Naive B cell (primary cell): ENCODE measurements around the gene DPP10. TPM values are rescaled to one million over a fixed set of nuclear protein-coding genes. Genes with fewer than 3 reads are reported as not detected.

ENCODE experiments used
- ATAC-seq, 2 donors: fragments of 150-1000 bp; cut with Tn5 transposase; 2 replicates each; pipeline ENCODE4 v1.10.0; 2021; ENCODE audit warnings: low read depth in 2 of 2, mild to moderate bottlenecking in 2 of 2, moderate library complexity in 2 of 2
- DNase-seq: peaks from one replicate; pipeline ENCODE4 v3.0.0; 2022
- H3K27ac Mint-ChIP-seq, 6 donors: one replicate each; pipeline ENCODE4 v1.8.0; 2020 to 2022; ENCODE audit warnings: mild to moderate bottlenecking in 6 of 6, mixed read lengths in 6 of 6, moderate library complexity in 5 of 6, inconsistent platforms in 2 of 6
- H3K27me3 Mint-ChIP-seq, 3 donors: one replicate each; pipeline ENCODE4 v1.8.0; 2021 to 2022; ENCODE audit warnings: mixed read lengths in 3 of 3, mild to moderate bottlenecking in 1 of 3
- H3K36me3 Mint-ChIP-seq, 2 donors: one replicate each; pipeline ENCODE4 v1.8.0; 2020 to 2022; ENCODE audit warnings: mixed read lengths in 2 of 2, inconsistent platforms in 1 of 2, mild to moderate bottlenecking in 1 of 2
- H3K4me1 Mint-ChIP-seq, 3 donors: one replicate each; pipeline ENCODE4 v1.8.0; 2020 to 2022; ENCODE audit warnings: mixed read lengths in 3 of 3, inconsistent platforms in 1 of 3, mild to moderate bottlenecking in 1 of 3, moderate library complexity in 1 of 3
- H3K4me3 Mint-ChIP-seq, 8 donors: one replicate each; pipeline ENCODE4 v1.8.0; 2020 to 2022; ENCODE audit warnings: mild to moderate bottlenecking in 8 of 8, mixed read lengths in 8 of 8, moderate library complexity in 8 of 8, inconsistent platforms in 2 of 8
- H3K9me3 Mint-ChIP-seq, 7 donors: one replicate each; pipeline ENCODE4 v1.8.0; 2020 to 2022; ENCODE audit warnings: mixed read lengths in 7 of 7, mild to moderate bottlenecking in 5 of 7, inconsistent platforms in 2 of 7, moderate library complexity in 1 of 7
- polyA plus RNA-seq, 6 donors: library from polyadenylated mRNA; unstranded; fragments of 300-500 nt; fragmentation: Illumina TruSeq; gene quantifications; one replicate each; pipeline ENCODE4 v1.2.3, GENCODE V29; 2021; ENCODE audit warnings: low read depth in 6 of 6

Gene DPP10
- polyA plus RNA-seq, 6 donors from 2014 or later: not detected

DNA sequence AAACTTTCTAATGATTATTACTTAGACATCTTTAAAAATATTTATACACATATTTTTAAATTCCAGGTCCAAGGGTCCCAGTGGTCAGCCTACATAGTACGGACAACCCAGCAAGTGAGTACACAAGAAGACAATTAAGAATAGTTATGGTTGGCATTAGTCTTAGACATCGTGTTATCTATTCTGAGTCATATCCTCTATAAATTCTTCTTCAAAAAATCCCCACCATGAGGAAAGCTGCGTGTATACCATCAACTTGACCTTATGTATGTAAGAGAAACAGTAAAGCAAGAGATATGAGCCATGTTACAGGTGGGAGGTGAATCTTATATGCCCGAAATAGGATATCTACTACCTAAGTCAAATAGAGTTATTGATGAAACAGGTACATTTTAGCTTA, 1339.8 kb downstream of the DPP10 start:
- Mint-ChIP-seq H3K4me1 (no peaks in the 10 kb centered on the region), H3K9me3 (peaks cover 0 to 5% (median 0%) of the 10 kb centered on the region in 7 donors), H3K27me3 (no peaks in the 10 kb centered on the region), H3K4me3 (no peak overlapping the region), H3K36me3 (no peaks in the 10 kb centered on the region), H3K27ac (no peak overlapping the region)
- no peak for DNase-seq
- no peak for ATAC-seq

DNA sequence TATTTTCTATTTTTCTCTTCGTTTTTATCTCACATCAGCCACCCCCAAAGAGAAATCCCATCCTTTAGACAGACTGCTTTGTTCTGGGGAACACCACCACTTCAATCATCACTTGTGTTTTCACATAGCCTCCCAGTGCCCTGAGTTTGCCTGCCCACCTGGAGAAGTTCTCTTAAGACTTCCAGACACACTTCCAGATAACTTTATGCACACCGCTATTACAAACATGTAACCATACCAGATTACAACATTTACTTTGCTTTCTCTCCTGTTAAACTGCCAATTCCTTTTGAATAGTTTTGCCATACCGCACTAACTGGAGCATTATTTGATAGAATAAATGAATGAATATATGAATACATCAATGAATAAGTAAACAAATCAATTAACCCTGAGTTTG, 1353.6 kb downstream of the DPP10 start:
- Mint-ChIP-seq H3K27me3 (no peaks in the 10 kb centered on the region), H3K27ac (no peak overlapping the region), H3K4me1 (no peaks in the 10 kb centered on the region), H3K9me3 (peaks cover 0 to 8% (median 2%) of the 10 kb centered on the region in 7 donors), H3K36me3 (no peaks in the 10 kb centered on the region), H3K4me3 (no peak overlapping the region)
- ATAC-seq: no peak
- no peak for DNase-seq

DNA sequence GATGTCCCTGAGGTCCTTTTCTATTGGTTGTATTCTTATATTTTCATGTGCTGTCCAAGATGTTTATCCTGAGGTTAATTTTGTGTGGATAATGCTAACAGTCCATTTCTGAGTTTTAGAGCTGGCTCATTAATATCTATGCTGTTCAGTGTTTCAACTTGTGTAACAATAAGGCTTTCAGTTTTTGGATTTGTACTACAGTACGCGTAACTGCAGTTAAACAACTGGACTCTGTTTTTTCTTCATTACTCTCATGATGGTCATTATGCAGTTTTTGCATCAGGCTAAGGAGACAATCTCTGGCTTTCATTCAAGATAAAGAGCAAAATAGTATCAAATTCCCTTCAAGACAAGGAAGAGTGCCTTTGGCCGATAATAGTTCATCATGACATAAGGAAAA, 1364.8 kb downstream of the DPP10 start:
- no peaks in the 10 kb centered on the region for H3K4me1 Mint-ChIP-seq
- peaks cover 0 to 8% (median 2%) of the 10 kb centered on the region in 7 donors for H3K9me3 Mint-ChIP-seq
- H3K4me3 Mint-ChIP-seq: no peak overlapping the region
- DNase-seq: no peak
- no peaks in the 10 kb centered on the region for H3K27me3 Mint-ChIP-seq
- no peaks in the 10 kb centered on the region for H3K36me3 Mint-ChIP-seq
- ATAC-seq: no peak
- H3K27ac Mint-ChIP-seq: no peak overlapping the region

DNA sequence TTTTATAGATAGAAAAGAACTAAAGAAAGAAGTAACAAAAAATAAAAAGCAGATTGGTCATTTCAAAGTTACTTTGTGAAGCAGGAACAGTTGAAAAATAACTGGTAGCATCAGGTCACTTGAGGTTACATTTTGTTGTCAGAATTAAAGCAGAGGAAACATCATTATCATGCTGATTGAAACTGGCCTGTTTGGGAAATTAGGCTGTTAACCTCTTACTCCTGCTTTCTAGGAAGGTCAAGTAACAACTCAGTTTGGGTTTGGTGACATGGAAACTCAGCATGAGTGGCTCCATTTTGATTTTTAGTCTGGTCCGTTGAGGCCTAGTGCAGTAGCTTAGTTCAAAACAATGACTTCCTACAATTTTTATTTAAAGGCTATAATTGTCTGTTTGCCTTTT, 1383.5 kb downstream of the DPP10 start:
- Mint-ChIP-seq H3K9me3 (peaks cover 0 to 13% (median 4%) of the 10 kb centered on the region in 7 donors), H3K27ac (no peak overlapping the region), H3K27me3 (no peaks in the 10 kb centered on the region), H3K4me1 (no peaks in the 10 kb centered on the region), H3K4me3 (no peak overlapping the region), H3K36me3 (no peaks in the 10 kb centered on the region)
- DNase-seq: no peak
- no peak for ATAC-seq

DNA sequence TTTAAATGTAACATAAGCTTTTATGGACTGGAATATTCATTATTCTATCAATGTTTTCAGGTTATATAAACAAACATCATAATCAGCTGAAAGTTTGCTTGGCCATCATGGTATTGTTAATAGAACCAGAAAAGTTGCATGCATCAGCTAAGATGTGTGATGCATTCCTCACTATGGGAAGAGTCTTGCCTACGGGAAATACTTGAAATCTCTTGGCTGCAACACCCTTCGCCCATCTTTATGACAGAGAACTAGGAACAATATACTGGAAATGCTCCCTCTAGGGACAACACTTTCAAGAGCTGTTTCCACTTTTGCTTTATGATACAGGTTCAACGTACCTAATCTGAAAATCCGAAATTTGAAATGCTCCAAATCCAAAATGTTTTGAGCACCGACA, 1390.8 kb downstream of the DPP10 start:
- Mint-ChIP-seq H3K4me3 (no peak overlapping the region), H3K4me1 (no peaks in the 10 kb centered on the region), H3K27ac (no peak overlapping the region), H3K9me3 (peaks cover 0 to 9% (median 0%) of the 10 kb centered on the region in 7 donors), H3K36me3 (no peaks in the 10 kb centered on the region), H3K27me3 (no peaks in the 10 kb centered on the region)
- ATAC-seq: no peak
- no peak for DNase-seq

DNA sequence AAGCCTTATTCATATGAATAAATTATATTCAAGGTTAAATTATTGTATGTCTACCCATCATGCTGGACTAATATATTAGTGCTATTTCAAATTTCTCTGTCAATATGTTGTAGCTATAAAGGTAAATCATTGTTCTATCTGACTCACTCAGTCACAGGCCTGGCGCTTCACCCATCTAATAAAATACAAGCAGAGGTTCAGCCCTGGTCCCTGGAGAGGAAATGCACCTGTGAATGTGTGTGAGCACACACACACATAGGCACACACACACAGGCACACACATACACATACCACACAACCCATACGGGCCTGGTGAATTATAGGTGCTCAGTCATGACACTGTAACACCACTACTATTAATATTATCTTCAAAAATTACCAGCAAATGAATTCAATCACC, 1396.1 kb downstream of the DPP10 start:
- Mint-ChIP-seq H3K4me3 (no peak overlapping the region), H3K27me3 (no peaks in the 10 kb centered on the region), H3K4me1 (no peaks in the 10 kb centered on the region), H3K36me3 (no peaks in the 10 kb centered on the region), H3K9me3 (peaks cover 0 to 2% (median 0%) of the 10 kb centered on the region in 7 donors), H3K27ac (no peak overlapping the region)
- ATAC-seq: no peak
- no peak for DNase-seq

DNA sequence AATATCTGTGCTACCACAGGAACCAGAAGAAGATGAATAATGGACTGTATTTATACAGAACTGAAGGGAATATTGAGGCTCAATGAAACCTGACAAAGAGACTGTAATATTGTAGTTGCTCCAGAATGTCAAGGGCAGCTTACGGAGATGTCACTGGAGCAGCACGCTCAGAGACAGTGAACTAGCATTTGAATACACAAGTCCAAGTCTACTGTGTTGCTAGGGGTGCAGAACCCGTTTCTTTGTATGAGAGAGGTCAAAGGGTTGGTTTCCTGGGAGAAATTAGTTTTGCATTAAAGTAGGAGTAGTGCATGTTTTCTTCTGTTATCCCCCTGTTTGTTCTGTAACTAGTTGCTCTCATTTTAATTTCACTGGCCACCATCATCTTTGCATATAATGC, 1399.9 kb downstream of the DPP10 start:
- no peaks in the 10 kb centered on the region for H3K4me1 Mint-ChIP-seq
- ATAC-seq (no peak), DNase-seq (no peak)
- no peaks in the 10 kb centered on the region for H3K27me3 Mint-ChIP-seq
- H3K36me3 Mint-ChIP-seq: no peaks in the 10 kb centered on the region
- H3K27ac Mint-ChIP-seq: no peak overlapping the region
- peaks cover 0 to 9% (median 2%) of the 10 kb centered on the region in 7 donors for H3K9me3 Mint-ChIP-seq
- no peak overlapping the region for H3K4me3 Mint-ChIP-seq

DNA sequence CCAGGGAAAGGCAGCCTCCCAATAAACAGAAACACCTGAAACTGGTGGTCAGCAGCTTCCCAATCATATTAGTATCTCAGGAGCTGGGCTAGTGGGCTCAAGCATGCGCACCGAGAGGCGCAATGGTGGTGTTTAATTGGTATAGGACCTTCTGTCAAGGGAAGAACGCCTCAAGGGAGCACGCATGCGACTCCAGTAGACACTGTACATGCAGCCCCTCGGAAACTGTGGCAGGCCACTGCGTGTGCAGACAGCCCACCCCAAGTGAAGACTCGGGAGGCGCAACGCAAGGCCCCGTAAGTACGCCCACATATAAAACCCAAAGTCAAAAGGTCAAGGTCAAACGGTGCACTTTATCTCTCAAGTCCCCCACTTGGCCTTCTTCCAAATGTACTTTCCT, 1405.8 kb downstream of the DPP10 start:
- Mint-ChIP-seq H3K27me3 (no peaks in the 10 kb centered on the region), H3K27ac (no peak overlapping the region), H3K4me3 (no peak overlapping the region), H3K9me3 (peaks cover 0 to 15% (median 5%) of the 10 kb centered on the region in 7 donors), H3K4me1 (no peaks in the 10 kb centered on the region), H3K36me3 (no peaks in the 10 kb centered on the region)
- DNase-seq (no peak), ATAC-seq (no peak)

DNA sequence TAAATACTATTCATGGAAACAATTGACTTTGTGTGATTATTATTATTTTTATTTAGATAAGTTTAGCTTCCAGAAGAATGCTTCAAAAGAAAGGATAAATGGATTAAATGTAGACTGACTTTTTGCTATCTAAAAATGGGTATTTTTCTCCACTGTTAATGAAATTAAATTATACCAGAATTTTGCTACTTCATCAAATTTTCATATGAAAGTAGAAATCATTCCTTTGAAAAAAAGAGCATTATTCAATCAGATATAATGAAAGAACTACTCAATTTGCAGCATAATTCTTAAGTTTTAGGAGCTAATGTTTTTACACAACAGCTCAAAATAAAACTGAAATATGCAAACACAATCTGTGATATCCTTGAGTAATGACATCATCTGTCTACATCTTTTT, 1424.6 kb downstream of the DPP10 start:
- Mint-ChIP-seq H3K27me3 (no peaks in the 10 kb centered on the region), H3K36me3 (no peaks in the 10 kb centered on the region), H3K4me3 (no peak overlapping the region), H3K4me1 (no peaks in the 10 kb centered on the region), H3K27ac (no peak overlapping the region), H3K9me3 (peaks cover 0 to 11% (median 6%) of the 10 kb centered on the region in 7 donors)
- ATAC-seq (no peak), DNase-seq (no peak)

DNA sequence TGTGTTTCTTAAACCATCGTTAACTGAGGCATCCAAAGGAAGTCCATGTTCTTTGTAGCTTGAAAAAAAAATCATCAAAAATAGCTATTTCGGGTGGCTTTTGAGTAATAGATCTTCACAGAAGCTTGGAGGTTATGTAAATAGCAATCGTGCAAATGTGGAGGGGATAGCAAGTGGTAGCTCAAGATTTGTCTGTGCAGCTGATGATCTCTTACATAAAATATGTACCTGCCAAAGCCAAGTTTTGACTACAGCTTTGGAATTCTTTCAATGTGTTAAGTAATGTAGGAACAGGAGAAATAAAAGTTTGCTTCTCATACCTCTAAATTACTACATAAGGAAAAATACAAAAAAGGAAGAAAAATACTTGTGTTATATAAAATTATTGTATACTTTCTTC, 1432.0 kb downstream of the DPP10 start:
- Mint-ChIP-seq H3K4me3 (no peak overlapping the region), H3K4me1 (no peaks in the 10 kb centered on the region), H3K27ac (no peak overlapping the region), H3K36me3 (no peaks in the 10 kb centered on the region), H3K27me3 (no peaks in the 10 kb centered on the region), H3K9me3 (peaks cover 0 to 11% (median 3%) of the 10 kb centered on the region in 7 donors)
- ATAC-seq (no peak), DNase-seq (no peak)

DNA sequence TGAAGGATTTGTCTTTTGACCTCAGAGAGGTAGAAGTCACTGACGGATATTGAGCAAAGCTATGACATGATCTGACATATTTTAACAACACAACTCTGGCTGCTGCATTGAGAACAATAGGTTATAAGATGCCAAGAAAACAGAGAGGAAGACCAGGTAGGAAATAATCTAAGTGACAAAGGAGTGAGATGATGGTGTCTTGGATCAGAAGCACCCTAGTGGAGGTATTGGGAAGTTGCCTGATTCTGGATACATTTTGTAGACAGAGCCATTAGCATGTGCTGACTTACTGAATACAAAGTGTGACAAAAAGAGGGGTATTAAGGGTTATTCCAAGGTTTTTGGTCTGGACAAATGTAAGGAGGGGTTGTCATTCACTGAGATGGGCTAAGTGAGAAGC, 1438.1 kb downstream of the DPP10 start:
- no peak for DNase-seq
- Mint-ChIP-seq H3K27ac (no peak overlapping the region), H3K4me1 (no peaks in the 10 kb centered on the region), H3K27me3 (no peaks in the 10 kb centered on the region), H3K4me3 (no peak overlapping the region), H3K36me3 (no peaks in the 10 kb centered on the region), H3K9me3 (peaks cover 0 to 21% (median 5%) of the 10 kb centered on the region in 7 donors)
- ATAC-seq: no peak

DNA sequence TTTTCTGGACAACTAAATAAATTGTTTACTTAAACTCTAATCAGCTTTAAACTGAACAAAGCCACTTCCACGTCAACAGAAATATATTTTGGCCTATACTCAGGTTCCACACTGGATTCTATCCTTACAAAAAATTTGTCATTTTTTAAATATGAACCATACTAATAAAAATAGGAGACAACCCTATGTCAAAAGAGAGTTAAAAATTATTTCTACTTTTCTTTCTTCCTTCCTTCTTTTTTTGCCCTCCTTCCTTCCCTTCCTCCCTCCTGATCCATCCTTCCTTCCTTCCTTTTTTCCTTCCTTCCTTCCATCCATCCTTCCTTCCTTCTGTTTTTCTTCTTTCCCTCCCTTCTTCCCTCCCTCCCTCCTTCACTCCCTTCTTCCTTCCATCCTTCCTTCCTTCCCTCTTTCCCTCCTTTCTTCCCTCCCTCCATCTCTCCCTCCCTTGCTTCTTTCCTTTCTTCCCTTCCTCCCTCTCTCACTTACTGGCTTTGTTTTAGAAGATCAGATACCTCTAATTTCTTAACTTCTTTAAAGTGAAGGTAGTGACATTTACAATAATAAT, 1444.9 kb downstream of the DPP10 start:
- ATAC-seq (no peak), DNase-seq (no peak)
- Mint-ChIP-seq H3K4me3 (no peak overlapping the region), H3K36me3 (no peaks in the 10 kb centered on the region), H3K9me3 (peaks cover 3 to 23% (median 14%) of the 10 kb centered on the region in 7 donors), H3K27me3 (no peaks in the 10 kb centered on the region), H3K27ac (no peak overlapping the region), H3K4me1 (no peaks in the 10 kb centered on the region)
